Ovary (tissue), 10 donors: ENCODE data around the gene IL1RL1. TPM values are rescaled to one million over a fixed set of nuclear protein-coding genes. Genes with fewer than 3 reads are reported as not detected.

Experiments used
- DNase-seq, 5 donors: peaks; one replicate each; pipeline ENCODE4 v3.0.0-alpha.2; 2019 to 2020
- H3K27ac ChIP-seq, 2 donors: fragments of 200-600 bp; one replicate each; pipeline versions ENCODE4 v1.5.1 to v1.8.0; 2019 to 2022
- H3K27me3 ChIP-seq: fragments of 200-600 bp; one replicate; pipeline ENCODE4 v1.8.0; 2022
- H3K36me3 ChIP-seq: fragments of 200-600 bp; sonication (generic); one replicate; pipeline ENCODE4 v1.5.1; 2019
- H3K4me1 ChIP-seq: one replicate; pipeline ENCODE4 v1.8.1; 2013; ENCODE audit warnings: mild to moderate bottlenecking, moderate library complexity; ENCODE audit not compliant: insufficient read depth
- H3K4me3 ChIP-seq: fragments of 200-600 bp; sonication (generic); one replicate; pipeline ENCODE4 v1.5.1; 2017
- H3K9me3 ChIP-seq, 2 donors: fragments of 200-600 bp in 1 of 2; sonication (generic) in 1 of 2; one replicate each; pipeline versions ENCODE4 v1.5.1 to v1.8.1; 2013 to 2019; ENCODE audit warnings: mild to moderate bottlenecking in 1 of 2, moderate library complexity in 1 of 2
- CTCF ChIP-seq, 3 donors: fragments of 450-650 bp in 2 of 3; fragments of 200-600 bp in 1 of 3; IDR thresholded peaks; one replicate each; pipeline versions ENCODE4 v1.5.1 to v1.8.0; 2016 to 2022; ENCODE audit warnings: antibody characterized with exemption in 3 of 3, mild to moderate bottlenecking in 1 of 3
- EP300 ChIP-seq: sonication (generic); formaldehyde crosslinking; IDR thresholded peaks from one replicate; pipeline ENCODE4 v1.6.1; 2017; ENCODE audit warnings: antibody characterized with exemption
- POLR2A ChIP-seq: fragments of 450-650 bp; IDR thresholded peaks from one replicate; pipeline ENCODE4 v1.6.1; 2017; ENCODE audit warnings: antibody characterized with exemption, mild to moderate bottlenecking, moderate library complexity
- WGBS, 3 donors: extraction: QIAGEN DNeasy Blood & Tissue Kit in 1 of 3; methylation state at CpG; one replicate each; pipeline versions ENCODE4 v1.1.5 to v1.1.7; 2013 to 2017; 5-methylcytosine and 5-hydroxymethylcytosine counted together
- intact Hi-C, 4 donors: fragments of 100-400 bp; cut with DNase I; formaldehyde crosslinking; loops; one replicate each; pipeline versions ENCODE4 v1.11.0 to v1.15.1; 2022 to 2023
- long read RNA-seq, 3 donors: library from polyadenylated mRNA in 2 of 3; unstranded in 2 of 3; transcript quantifications; one replicate each; pipeline ENCODE4 v2.0.0 and lab custom pipeline, GENCODE V29; 2021 to 2026
- polyA plus RNA-seq, 2 donors: library from polyadenylated mRNA; stranded (reverse); fragments of 200-250 nt in 1 of 2; fragments of 350-450 nt in 1 of 2; fragmentation: Illumina TruSeq in 1 of 2; extraction: RNeasy Lipid Tissue Mini Kit (QIAGEN cat#74804) in 1 of 2; gene quantifications; one replicate each; pipeline ENCODE4 v1.2.3, GENCODE V29; 2013 to 2014
- total RNA-seq, 7 donors: library from RNA; depleted of rRNA in 2 of 7; stranded (reverse); fragments of >200 nt in 2 of 7; fragmentation: NEBNext Ultra II Directional in 3 of 7; extraction: Animal tissue kit (Norgen Biotek cat#: 25700) in 3 of 7; gene quantifications; one replicate each; pipeline versions ENCODE4 v1.1.0 to v1.2.4, GENCODE V29; 2016 to 2023
- donor health status: DM: no; HTN: no; CAD: no; lungs with moderate emphysema.
- donor health status: DM: no; HTN: no; CAD: no.
- donor health status: Bipolar disorder and iron deficiency.
- donor health status: DM: yes; HTN: yes; CAD: no.
- donor health status: DM: no; HTN: no; CAD: no.
- donor health status: DM: yes; HTN: yes; CAD: no.

The IL1RL1 gene
- total RNA-seq, result 1 to 10 TPM in 4 of 7 donors, under 1 TPM in 2, not detected in 1; 0.36 to 2.3 (median 2.0) TPM
- 1 to 10 TPM in 1 of 2 donors, under 1 TPM in 1; 0.48 to 2.1 TPM for polyA plus RNA-seq
- long read RNA-seq, donor 1, transcript IL1RL1-202 (8 exons, 3,994 nt), result major isoform, 7 of 9 reads
- long read RNA-seq, donor 1, partial matches to known transcripts, result 1 of 9 reads
- long read RNA-seq, donor 1, other reads (novel, unspliced or antisense), result 0 of 9 reads
- long read RNA-seq, donor 2, result 0 reads
- long read RNA-seq, donor 3, partial matches to known transcripts, result 0 of 2 reads
- long read RNA-seq, donor 3, other reads (novel, unspliced or antisense), result 0 of 2 reads

GRCh38 chr2:102310964-102311640, at the start of gene IL1RL1:
IL1RL1 (plus strand) TSS chr2:102311563; CDS start chr2:102338265, 26,702 bp downstream.
- no peaks in the 10 kb centered on the region for H3K4me1 ChIP-seq
- H3K27ac ChIP-seq, result no peak within 1 kb of the TSS
- no peaks in the 10 kb centered on the region for H3K36me3 ChIP-seq
- WGBS, 3 donors, result 61 to 74% (median 66%) methylated on average over 5 of the region's 5 CpGs
- no peaks in the 10 kb centered on the region for H3K9me3 ChIP-seq
- DNase-seq, result no peak
- H3K27me3 ChIP-seq, result no peaks in the 10 kb centered on the region
- no peak within 1 kb of the TSS for H3K4me3 ChIP-seq
- intact Hi-C loops, result no loop called here
- TF ChIP-seq EP300, result no peak
- no peak for TF ChIP-seq POLR2A
- no peak for TF ChIP-seq CTCF (IDR thresholded peaks at IDR 0.05)

- 60 to 75% (median 69%) methylated on average over 6 of the region's 6 CpGs for WGBS, 3 donors
Observed at GRCh38 chr2:102262216-102263129, 48.9 kb upstream of the IL1RL1 start.

GRCh38 chr2:102264952-102265351, 46.4 kb upstream of the IL1RL1 start:
- no peak overlapping the region for H3K4me3 ChIP-seq
- no peak for DNase-seq
- no peaks in the 10 kb centered on the region for H3K4me1 ChIP-seq
- no peak overlapping the region for H3K27ac ChIP-seq
- H3K9me3 ChIP-seq, result no peaks in the 10 kb centered on the region
- no peaks in the 10 kb centered on the region for H3K27me3 ChIP-seq
- WGBS, 3 donors, result 77 to 81% (median 78%) methylated on average over 2 of the region's 2 CpGs
- intact Hi-C loops, result no loop called here
- no peak for TF ChIP-seq CTCF (IDR thresholded peaks at IDR 0.05)
- no peak for TF ChIP-seq EP300
- no peak for TF ChIP-seq POLR2A
- H3K36me3 ChIP-seq, result no peaks in the 10 kb centered on the region

More at GRCh38 chr2:102262216-102263129, 48.9 kb upstream of the IL1RL1 start:
- Histone ChIP-seq H3K27me3 (no peaks in the 10 kb centered on the region), H3K4me1 (no peaks in the 10 kb centered on the region), H3K36me3 (no peaks in the 10 kb centered on the region), H3K9me3 (no peaks in the 10 kb centered on the region), H3K27ac (no peak overlapping the region), H3K4me3 (no peak overlapping the region)
- no peak for DNase-seq
- TF ChIP-seq EP300 (no peak), CTCF (IDR thresholded peaks at IDR 0.05) (no peak)
- intact Hi-C loops, result no loop called here

GRCh38 chr2:102266204-102266603, 45.2 kb upstream of the IL1RL1 start:
- 65 to 95% (median 95%) methylated on average over 1 of the region's 1 CpG for WGBS, 3 donors
- TF ChIP-seq CTCF (IDR thresholded peaks at IDR 0.05) (no peak), EP300 (no peak), POLR2A (no peak)
- H3K4me3 ChIP-seq, result no peak overlapping the region
- no peaks in the 10 kb centered on the region for H3K4me1 ChIP-seq
- DNase-seq, result no peak
- H3K36me3 ChIP-seq, result no peaks in the 10 kb centered on the region
- no peak overlapping the region for H3K27ac ChIP-seq
- H3K9me3 ChIP-seq, result no peaks in the 10 kb centered on the region
- no peaks in the 10 kb centered on the region for H3K27me3 ChIP-seq
- intact Hi-C loops, result no loop called here
